HepG2 (cell line): ENCODE measurements around the gene PAK1IP1. TPM values are rescaled to one million over a fixed set of nuclear protein-coding genes. Genes with fewer than 3 reads are reported as not detected.
A peak's percentile ranks its signal among the peaks of the same experiment; 100 is the strongest.

Experiments
- CCAR2 ChIP-seq: fragments of 200-400 bp; formaldehyde crosslinking; optimal IDR thresholded peaks from 2 replicates; pipeline ENCODE3; 2018; ENCODE audit warnings: low read depth, mild to moderate bottlenecking, low read length, moderate library complexity
- CREM ChIP-seq, 2 experiments: sonication (generic) in 1 of 2; formaldehyde crosslinking in 1 of 2; IDR thresholded peaks; 2 replicates each; pipeline versions ENCODE4 v1.4.0 to v1.6.1; 2016 to 2020; ENCODE audit warnings: antibody characterized with exemption in 1 of 2, mild to moderate bottlenecking in 1 of 2, missing genetic modification reagents in 1 of 2
- HNF4G ChIP-seq, 2 experiments: sonication (generic) in 1 of 2; formaldehyde crosslinking in 1 of 2; IDR thresholded peaks; 2 replicates each; pipeline versions ENCODE4 v1.4.0 to v1.6.1; 2011 to 2020; ENCODE audit warnings: borderline replicate concordance in 2 of 2, low read depth in 2 of 2, mild to moderate bottlenecking in 2 of 2, low read length in 1 of 2, missing genetic modification reagents in 1 of 2, moderate library complexity in 1 of 2
- KAT2B ChIP-seq: fragments of 150-350 bp; IDR thresholded peaks from 2 replicates; pipeline ENCODE4 v1.6.1; 2014; ENCODE audit warnings: low read depth, low read length, borderline replicate concordance
- MAF1 ChIP-seq: sonication (generic); formaldehyde crosslinking; IDR thresholded peaks from 2 replicates; pipeline ENCODE4 v1.5.0; 2020; ENCODE audit warnings: missing genetic modification reagents, borderline replicate concordance
- RAD51 ChIP-seq: fragments of 450-650 bp; IDR thresholded peaks from 2 replicates; pipeline ENCODE4 v1.6.1; 2016; ENCODE audit warnings: borderline replicate concordance
- RCOR2 ChIP-seq: IDR thresholded peaks from 2 replicates; pipeline ENCODE4 v1.6.1; 2016; ENCODE audit warnings: missing biosample characterization, missing genetic modification reagents
- SMAD1 ChIP-seq: sonication (generic); formaldehyde crosslinking; IDR thresholded peaks from 2 replicates; pipeline ENCODE4 v1.4.0; 2020; ENCODE audit warnings: missing genetic modification reagents, low read depth, mild to moderate bottlenecking, borderline replicate concordance
- TCF7 ChIP-seq: sonication (generic); IDR thresholded peaks from 2 replicates; pipeline ENCODE4 v1.6.1; 2016; ENCODE audit warnings: antibody characterized with exemption, low read depth
- TFAP4 ChIP-seq: sonication (generic); IDR thresholded peaks from 2 replicates; pipeline ENCODE4 v1.6.1; 2016; ENCODE audit warnings: low read depth, borderline replicate concordance
- U2AF2 ChIP-seq: fragments of 200-400 bp; formaldehyde crosslinking; IDR thresholded peaks from 2 replicates; pipeline ENCODE4 v1.6.1; 2017; ENCODE audit warnings: low read depth, mild to moderate bottlenecking, low read length
- ZBTB42 ChIP-seq: sonication (generic); formaldehyde crosslinking; IDR thresholded peaks from 2 replicates; pipeline ENCODE4 v1.5.0; 2020; ENCODE audit warnings: mild to moderate bottlenecking, missing genetic modification reagents
- ZNF225 ChIP-seq: sonication (generic); formaldehyde crosslinking; IDR thresholded peaks from 2 replicates; pipeline ENCODE4 v1.4.0; 2020; ENCODE audit warnings: mild to moderate bottlenecking, missing genetic modification reagents
- ZNF414 ChIP-seq: sonication (generic); formaldehyde crosslinking; IDR thresholded peaks from 2 replicates; pipeline ENCODE4 v1.5.0; 2020; ENCODE audit warnings: missing genetic modification reagents
- ZNF556 ChIP-seq: sonication (generic); formaldehyde crosslinking; IDR thresholded peaks from 2 replicates; pipeline ENCODE4 v1.4.0; 2020; ENCODE audit warnings: mild to moderate bottlenecking, missing genetic modification reagents, borderline replicate concordance
- ZNF577 ChIP-seq: sonication (generic); formaldehyde crosslinking; IDR thresholded peaks from 2 replicates; pipeline ENCODE4 v1.4.0; 2020; ENCODE audit warnings: mild to moderate bottlenecking, low read depth, missing genetic modification reagents, borderline replicate concordance
- ZNF761 ChIP-seq: sonication (generic); formaldehyde crosslinking; conservative IDR thresholded peaks from 2 replicates; pipeline ENCODE4 v1.4.0; 2020; ENCODE audit warnings: mild to moderate bottlenecking, missing genetic modification reagents
- ZNF850 ChIP-seq: sonication (generic); formaldehyde crosslinking; conservative IDR thresholded peaks from 2 replicates; pipeline ENCODE4 v1.9.0; 2021; ENCODE audit warnings: mild to moderate bottlenecking, missing genetic modification reagents
- ZNF879 ChIP-seq: sonication (generic); formaldehyde crosslinking; IDR thresholded peaks from 2 replicates; pipeline ENCODE4 v1.8.1; 2023; ENCODE audit warnings: missing genetic modification reagents
- polyA plus RNA-seq, 8 experiments: library from polyadenylated mRNA; depleted of rRNA in 3 of 8; stranded (reverse) in 7 of 8; unstranded in 1 of 8; fragments of >200 nt; fragmentation: Illumina TruSeq in 4 of 8; extraction: Trizol in 4 of 8; gene quantifications; 2 replicates each; pipeline versions ENCODE4 v1.2.1 to v1.2.3, GENCODE V29; 2011 to 2016; ENCODE audit warnings: low read depth in 4 of 8, missing spikeins in 1 of 8, mixed read lengths in 1 of 8; ENCODE audit not compliant: insufficient read depth in 1 of 8
- total RNA-seq, 5 experiments: library from RNA; depleted of rRNA; stranded (reverse); fragments of >200 nt; fragmentation: Illumina TruSeq; extraction: Trizol; gene quantifications; 2 replicates each; pipeline ENCODE4 v1.2.3, GENCODE V29; 2016; ENCODE audit warnings: low read depth in 1 of 5
- TF ChIP-seq, protein P1 (sequence below): sonication (generic); formaldehyde crosslinking; IDR thresholded peaks from 2 replicates; pipeline ENCODE4 v1.9.0; 2022; ENCODE audit warnings: missing genetic modification reagents, mild to moderate bottlenecking, borderline replicate concordance
- TF ChIP-seq, protein P2 (sequence below): sonication (generic); formaldehyde crosslinking; IDR thresholded peaks from 2 replicates; pipeline ENCODE4 v1.5.0; 2020; ENCODE audit warnings: mild to moderate bottlenecking, missing genetic modification reagents
- TF ChIP-seq, protein P3 (sequence below): sonication (generic); formaldehyde crosslinking; IDR thresholded peaks from 2 replicates; pipeline ENCODE4 v1.5.0; 2020; ENCODE audit warnings: missing genetic modification reagents, mild to moderate bottlenecking, borderline replicate concordance

The PAK1IP1 gene
- total and polyA plus RNA-seq, 2 of the 13 experiments (the other 11 are each of a cell fraction or from before 2014, with no cell fraction given), result 23.4 to 66.2 TPM

DNA sequence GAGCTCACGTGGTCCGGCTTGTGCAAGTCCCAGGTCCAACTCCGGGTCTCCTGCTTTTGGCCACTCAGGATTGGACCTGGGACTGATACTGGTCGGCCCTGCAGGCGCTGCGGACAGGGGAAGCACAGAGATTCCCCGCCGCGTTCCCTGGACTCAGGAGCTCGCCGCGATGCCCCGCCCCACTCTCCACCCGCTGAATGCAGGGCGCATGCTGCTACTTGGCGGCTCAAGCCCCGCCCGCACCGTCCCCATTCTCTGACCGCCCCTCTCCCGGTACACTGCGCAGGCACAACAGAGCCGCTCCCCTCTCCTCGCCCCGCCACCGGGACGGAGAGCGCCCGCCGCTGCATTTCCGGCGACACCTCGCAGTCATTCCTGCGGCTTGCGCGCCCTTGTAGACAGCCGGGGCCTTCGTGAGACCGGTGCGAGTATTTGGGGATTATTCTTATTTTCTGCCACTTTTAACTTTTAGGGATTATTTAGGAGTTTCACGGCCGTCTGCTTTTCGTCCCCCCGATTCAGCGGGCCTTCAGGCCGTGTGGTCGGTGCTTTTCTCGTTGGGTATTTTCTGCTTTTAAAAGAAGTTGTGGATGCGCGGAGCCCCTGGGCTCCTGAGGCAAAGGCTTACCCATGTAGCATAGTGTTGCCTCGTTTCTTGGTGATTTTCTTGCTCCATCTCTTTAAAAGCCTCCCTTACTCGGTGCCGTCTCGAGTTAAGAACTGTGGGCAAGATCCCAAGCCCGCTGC is 28.2 kb downstream of the PAK1IP1 start, which contains the start of gene TMEM14C (continued):
- TF ChIP-seq, protein P1, sequence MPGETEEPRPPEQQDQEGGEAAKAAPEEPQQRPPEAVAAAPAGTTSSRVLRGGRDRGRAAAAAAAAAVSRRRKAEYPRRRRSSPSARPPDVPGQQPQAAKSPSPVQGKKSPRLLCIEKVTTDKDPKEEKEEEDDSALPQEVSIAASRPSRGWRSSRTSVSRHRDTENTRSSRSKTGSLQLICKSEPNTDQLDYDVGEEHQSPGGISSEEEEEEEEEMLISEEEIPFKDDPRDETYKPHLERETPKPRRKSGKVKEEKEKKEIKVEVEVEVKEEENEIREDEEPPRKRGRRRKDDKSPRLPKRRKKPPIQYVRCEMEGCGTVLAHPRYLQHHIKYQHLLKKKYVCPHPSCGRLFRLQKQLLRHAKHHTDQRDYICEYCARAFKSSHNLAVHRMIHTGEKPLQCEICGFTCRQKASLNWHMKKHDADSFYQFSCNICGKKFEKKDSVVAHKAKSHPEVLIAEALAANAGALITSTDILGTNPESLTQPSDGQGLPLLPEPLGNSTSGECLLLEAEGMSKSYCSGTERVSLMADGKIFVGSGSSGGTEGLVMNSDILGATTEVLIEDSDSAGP (CRISPR knock-in tag), result peak; percentile 97
- TF ChIP-seq RCOR2 (CRISPR knock-in tag) (0 out of 2 replicates have a peak, but pooled peaks have one; percentile 9), ZNF225 (no peak; the same call in 1 of the 2 replicates), KAT2B (no peak), TCF7 (no peak), TFAP4 (no peak; the same call in 1 of the 2 replicates), CCAR2 (no peak), U2AF2 (no peak), RAD51 (peak; percentile 72), HNF4G (IDR thresholded peaks at IDR 0.05; ENCODE audit: borderline replicate concordance, low read depth, low read length) (no peak; the same call in 1 of the 2 replicates), HNF4G (CRISPR knock-in tag; IDR thresholded peaks at IDR 0.05; ENCODE audit: borderline replicate concordance, low read depth) (no peak; the same call in 1 of the 2 replicates), CREM (IDR thresholded peaks at IDR 0.05) (peak; percentile 73), CREM (CRISPR knock-in tag; IDR thresholded peaks at IDR 0.05) (no peak), ZNF761 (CRISPR knock-in tag) (peak; percentile 98), SMAD1 (CRISPR knock-in tag) (peak; percentile 94; the same call in 1 of the 2 replicates), MAF1 (peak; percentile 56; the same call in 1 of the 2 replicates), ZNF879 (0 out of 2 replicates have a peak, but pooled peaks have one; percentile 86), ZNF850 (CRISPR knock-in tag) (no peak), ZNF556 (CRISPR knock-in tag) (peak; percentile 98), ZNF577 (CRISPR knock-in tag) (no peak), ZBTB42 (CRISPR knock-in tag) (no peak), ZNF414 (CRISPR knock-in tag) (peak; percentile 89)
- TF ChIP-seq, protein P2, sequence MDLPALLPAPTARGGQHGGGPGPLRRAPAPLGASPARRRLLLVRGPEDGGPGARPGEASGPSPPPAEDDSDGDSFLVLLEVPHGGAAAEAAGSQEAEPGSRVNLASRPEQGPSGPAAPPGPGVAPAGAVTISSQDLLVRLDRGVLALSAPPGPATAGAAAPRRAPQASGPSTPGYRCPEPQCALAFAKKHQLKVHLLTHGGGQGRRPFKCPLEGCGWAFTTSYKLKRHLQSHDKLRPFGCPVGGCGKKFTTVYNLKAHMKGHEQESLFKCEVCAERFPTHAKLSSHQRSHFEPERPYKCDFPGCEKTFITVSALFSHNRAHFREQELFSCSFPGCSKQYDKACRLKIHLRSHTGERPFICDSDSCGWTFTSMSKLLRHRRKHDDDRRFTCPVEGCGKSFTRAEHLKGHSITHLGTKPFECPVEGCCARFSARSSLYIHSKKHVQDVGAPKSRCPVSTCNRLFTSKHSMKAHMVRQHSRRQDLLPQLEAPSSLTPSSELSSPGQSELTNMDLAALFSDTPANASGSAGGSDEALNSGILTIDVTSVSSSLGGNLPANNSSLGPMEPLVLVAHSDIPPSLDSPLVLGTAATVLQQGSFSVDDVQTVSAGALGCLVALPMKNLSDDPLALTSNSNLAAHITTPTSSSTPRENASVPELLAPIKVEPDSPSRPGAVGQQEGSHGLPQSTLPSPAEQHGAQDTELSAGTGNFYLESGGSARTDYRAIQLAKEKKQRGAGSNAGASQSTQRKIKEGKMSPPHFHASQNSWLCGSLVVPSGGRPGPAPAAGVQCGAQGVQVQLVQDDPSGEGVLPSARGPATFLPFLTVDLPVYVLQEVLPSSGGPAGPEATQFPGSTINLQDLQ (CRISPR knock-in tag), result peak; percentile 75; the same call in 1 of the 2 replicates
- TF ChIP-seq, protein P3, sequence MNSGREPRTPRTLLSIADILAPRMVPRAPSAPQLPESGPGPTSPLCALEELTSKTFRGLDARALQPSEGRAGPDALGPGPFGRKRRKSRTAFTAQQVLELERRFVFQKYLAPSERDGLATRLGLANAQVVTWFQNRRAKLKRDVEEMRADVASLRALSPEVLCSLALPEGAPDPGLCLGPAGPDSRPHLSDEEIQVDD (CRISPR knock-in tag), result no peak
